ENCODE measurements around the gene MUL1.

DNA sequence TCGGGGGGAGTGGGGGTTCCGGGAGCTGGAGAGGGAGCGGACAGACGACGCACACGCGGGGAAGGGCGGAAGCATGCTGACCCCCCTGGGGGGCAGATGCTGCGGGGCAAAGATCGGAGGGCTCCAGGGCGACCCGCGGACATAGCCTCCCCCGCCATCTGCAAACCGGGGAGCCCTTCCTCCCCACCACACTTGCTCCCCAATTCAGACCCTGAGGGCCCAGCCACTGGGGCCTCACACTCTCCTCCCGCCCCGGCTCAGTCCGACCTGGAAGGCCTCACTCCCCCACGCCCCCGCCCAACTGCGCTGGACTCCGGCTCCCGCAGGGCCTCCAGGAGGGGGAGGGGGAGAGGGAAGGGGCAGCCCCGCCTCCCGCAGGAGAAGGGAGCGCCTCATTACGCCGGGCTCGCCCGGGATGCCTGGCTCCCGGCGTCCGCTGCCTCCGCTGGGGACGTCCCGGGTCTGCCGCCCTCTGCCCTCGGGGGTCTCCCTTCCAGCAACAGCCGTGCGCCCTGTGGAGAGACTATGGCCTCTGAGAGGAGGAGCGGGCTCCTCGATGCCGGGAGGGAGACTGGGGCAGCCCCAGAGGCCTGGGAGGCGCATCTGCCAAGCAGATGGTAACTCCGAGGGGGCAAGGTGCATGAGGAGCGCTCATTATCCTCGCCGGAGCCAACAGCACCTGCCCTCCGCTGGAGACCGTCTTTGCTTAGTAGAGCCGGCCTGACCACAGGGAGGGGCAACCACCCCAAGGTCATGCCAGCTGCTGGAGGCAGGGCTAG, 21.3 kb downstream of the MUL1 start:
- TF ChIP-seq, protein P1, sequence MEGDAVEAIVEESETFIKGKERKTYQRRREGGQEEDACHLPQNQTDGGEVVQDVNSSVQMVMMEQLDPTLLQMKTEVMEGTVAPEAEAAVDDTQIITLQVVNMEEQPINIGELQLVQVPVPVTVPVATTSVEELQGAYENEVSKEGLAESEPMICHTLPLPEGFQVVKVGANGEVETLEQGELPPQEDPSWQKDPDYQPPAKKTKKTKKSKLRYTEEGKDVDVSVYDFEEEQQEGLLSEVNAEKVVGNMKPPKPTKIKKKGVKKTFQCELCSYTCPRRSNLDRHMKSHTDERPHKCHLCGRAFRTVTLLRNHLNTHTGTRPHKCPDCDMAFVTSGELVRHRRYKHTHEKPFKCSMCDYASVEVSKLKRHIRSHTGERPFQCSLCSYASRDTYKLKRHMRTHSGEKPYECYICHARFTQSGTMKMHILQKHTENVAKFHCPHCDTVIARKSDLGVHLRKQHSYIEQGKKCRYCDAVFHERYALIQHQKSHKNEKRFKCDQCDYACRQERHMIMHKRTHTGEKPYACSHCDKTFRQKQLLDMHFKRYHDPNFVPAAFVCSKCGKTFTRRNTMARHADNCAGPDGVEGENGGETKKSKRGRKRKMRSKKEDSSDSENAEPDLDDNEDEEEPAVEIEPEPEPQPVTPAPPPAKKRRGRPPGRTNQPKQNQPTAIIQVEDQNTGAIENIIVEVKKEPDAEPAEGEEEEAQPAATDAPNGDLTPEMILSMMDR (conservative IDR thresholded peaks at IDR 0.05; ENCODE audit: low read length): no peak
- TF ChIP-seq EZH2phosphoT487 (IDR thresholded peaks at IDR 0.05; ENCODE audit: borderline replicate concordance): no peak

All from Loucy (cell line).